ENCODE results near the gene NSL1.

- TF ChIP-seq CTCF (IDR thresholded peaks at IDR 0.05; ENCODE audit: low read depth, low read length) = peak; percentile 54
- TF ChIP-seq POLR2A (IDR thresholded peaks at IDR 0.05; ENCODE audit: extremely low read depth, insufficient read length) = no peak
- TF ChIP-seq MYC (IDR thresholded peaks at IDR 0.05; ENCODE audit: low read depth, low read length) = no peak
Observed at GRCh38 chr1:212760126-212760823, 31.3 kb downstream of the NSL1 start.

All from NB4 (cell line).